HUES6 (cell line): ENCODE results near the gene TCTN1.

Experiments used
- H3K27ac ChIP-seq: 2 replicates; pipeline ENCODE4 v1.7.0; 2013; ENCODE audit warnings: low read depth, mild to moderate bottlenecking, low read length, inconsistent platforms
- H3K27me3 ChIP-seq: 2 replicates; pipeline ENCODE4 v1.6.1; 2013; ENCODE audit warnings: low read length; ENCODE audit not compliant: control insufficient read depth, insufficient read depth
- H3K36me3 ChIP-seq: 2 replicates; pipeline ENCODE4 v1.6.1; 2013; ENCODE audit warnings: low read length; ENCODE audit not compliant: control insufficient read depth, insufficient read depth
- H3K4me1 ChIP-seq: 2 replicates; pipeline ENCODE4 v1.6.1; 2013; ENCODE audit warnings: low read length; ENCODE audit not compliant: control insufficient read depth, insufficient read depth
- H3K4me3 ChIP-seq: 2 replicates; pipeline ENCODE4 v1.5.1; 2013; ENCODE audit warnings: low read depth, low read length
- H3K9ac ChIP-seq: one replicate; pipeline ENCODE4 v1.6.1; 2013; ENCODE audit warnings: mild to moderate bottlenecking, low read length
- H3K9me3 ChIP-seq: 2 replicates; pipeline ENCODE4 v1.6.1; 2013; ENCODE audit warnings: low read depth, low read length; ENCODE audit not compliant: control insufficient read depth, insufficient read depth

Gene TCTN1

DNA sequence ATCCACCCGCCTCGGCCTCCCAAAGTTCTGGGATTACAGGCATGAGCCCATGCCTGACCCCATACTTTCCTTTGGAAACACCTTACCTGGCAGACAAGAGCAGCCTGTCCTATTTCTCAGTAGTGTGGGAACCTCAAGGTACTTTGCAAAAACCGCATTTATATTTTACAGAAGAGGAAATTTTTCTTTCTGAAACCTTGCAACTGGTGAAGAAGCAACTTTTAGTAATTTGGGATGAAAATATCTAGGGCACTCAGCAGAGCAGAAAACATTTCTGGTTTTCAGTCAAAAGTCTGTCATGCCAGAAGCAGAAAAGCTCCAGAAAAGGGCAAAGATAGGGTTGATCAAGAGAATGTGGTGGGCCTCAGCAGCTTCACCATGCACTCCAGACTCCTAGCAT lies 53.7 kb downstream of the TCTN1 start:
- no peak overlapping the region for H3K4me3 ChIP-seq
- no peaks in the 10 kb centered on the region for H3K9me3 ChIP-seq
- no peak overlapping the region for H3K9ac ChIP-seq
- H3K27ac ChIP-seq: no peak overlapping the region
- H3K36me3 ChIP-seq: no peaks in the 10 kb centered on the region
- no peaks in the 10 kb centered on the region for H3K27me3 ChIP-seq
- H3K4me1 ChIP-seq: peaks cover 14% of the 10 kb centered on the region

DNA sequence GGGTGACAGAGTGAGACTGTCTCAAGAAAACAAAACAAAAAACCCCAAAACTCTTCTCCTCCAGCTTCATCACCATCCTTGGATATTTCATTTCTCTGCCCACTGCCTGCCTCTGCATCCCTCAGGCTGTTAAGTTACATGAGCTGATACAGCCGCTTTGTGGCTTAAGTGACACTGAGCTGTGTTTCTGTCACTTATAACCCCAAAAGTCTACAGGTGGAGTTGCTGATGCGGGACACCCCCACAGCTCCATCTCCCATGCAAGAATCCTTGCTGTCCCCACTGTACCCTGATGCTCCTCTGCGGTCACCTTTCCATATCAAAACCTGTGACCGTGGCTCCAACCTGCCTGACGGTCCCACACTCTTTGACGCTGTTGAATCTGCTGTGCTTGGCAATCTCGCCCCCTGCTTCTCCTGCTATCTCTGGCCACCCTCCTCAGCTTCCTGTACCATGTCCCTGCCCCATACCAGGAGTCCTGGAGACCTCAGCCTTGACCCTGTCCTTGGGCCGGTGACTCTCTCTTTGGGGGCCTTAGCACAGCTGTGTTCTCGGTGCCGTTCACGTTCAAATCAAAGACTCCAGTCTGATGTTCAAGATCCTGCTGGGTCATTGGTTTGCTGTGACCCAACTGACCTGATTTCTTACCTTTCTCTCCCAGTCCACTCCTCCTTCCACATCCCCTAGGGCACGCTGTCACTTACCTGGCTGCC lies 54.7 kb downstream of the TCTN1 start:
- Histone ChIP-seq H3K9ac (no peak overlapping the region), H3K9me3 (no peaks in the 10 kb centered on the region), H3K4me3 (no peak overlapping the region), H3K36me3 (no peaks in the 10 kb centered on the region), H3K27me3 (no peaks in the 10 kb centered on the region), H3K4me1 (peaks cover 14% of the 10 kb centered on the region), H3K27ac (no peak overlapping the region)

DNA sequence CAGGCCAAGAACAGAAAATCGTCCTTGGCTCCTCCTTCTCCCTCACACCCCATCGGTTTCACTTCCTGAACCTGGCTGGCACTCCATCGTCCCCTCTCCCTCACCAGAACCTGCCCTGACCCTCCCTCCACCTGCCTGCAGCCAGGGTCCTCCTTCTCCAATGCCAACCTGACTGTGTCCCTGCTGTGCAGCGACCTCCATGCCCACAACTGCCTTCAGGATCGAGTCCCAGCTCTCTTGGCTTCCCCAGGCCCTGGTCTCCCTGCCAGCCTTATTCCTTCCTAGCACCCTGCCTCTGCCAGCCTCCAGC lies 55.2 kb downstream of the TCTN1 start:
- no peak overlapping the region for H3K9ac ChIP-seq
- H3K4me1 ChIP-seq: peaks cover 14% of the 10 kb centered on the region
- no peak overlapping the region for H3K4me3 ChIP-seq

DNA sequence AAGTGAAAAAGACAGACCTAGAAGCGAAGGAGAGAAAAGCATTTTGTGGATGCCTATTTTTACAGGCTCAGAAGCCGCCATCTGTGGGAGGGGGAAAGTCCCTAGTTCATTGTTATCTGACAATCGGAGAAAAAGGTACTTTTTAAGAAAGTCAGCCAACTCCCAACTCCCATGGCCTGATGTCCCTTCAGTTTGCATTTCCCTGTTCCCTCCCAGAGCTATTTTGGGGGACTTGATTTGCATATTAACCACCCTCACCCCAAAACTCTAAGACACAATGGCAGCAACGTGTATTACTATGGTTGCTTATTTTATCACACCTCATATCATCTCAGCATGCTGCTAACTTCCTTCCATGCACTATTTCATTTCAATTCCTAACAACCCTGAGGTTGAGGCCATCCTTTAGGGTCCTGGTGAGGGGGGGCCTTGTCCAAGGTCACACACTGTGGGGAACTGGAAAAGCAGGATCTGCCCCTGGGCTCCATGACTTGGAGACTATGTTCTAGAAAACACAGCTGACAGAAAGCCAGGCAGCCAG lies 56.3 kb downstream of the TCTN1 start:
- Histone ChIP-seq H3K9ac (no peak overlapping the region), H3K4me1 (peaks cover 14% of the 10 kb centered on the region), H3K36me3 (no peaks in the 10 kb centered on the region), H3K9me3 (no peaks in the 10 kb centered on the region), H3K4me3 (no peak overlapping the region), H3K27ac (no peak overlapping the region), H3K27me3 (no peaks in the 10 kb centered on the region)

More for the DNA sequence above, 55.2 kb downstream of the TCTN1 start:
- Histone ChIP-seq H3K27ac (no peak overlapping the region), H3K36me3 (no peaks in the 10 kb centered on the region), H3K27me3 (no peaks in the 10 kb centered on the region), H3K9me3 (no peaks in the 10 kb centered on the region)

DNA sequence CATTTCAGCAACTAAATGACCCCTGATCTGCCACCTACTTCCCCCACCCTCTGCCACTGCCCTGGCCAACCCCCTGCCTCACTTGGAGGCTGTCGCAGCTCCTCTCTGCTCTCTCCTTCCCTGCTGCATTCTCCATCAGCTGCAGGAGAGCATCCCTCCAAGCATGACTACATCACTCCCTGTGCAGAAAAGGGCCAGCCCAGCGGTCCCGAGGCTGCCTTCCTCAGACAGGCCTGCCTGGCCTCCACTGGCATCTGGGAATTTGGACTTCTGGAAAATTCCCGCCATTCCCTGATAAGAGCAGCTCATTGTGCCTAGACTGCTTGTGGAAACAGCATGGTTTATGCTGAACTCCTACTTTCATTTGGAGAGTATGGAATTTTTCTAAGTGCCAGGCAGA lies 62.2 kb downstream of the TCTN1 start:
- no peak overlapping the region for H3K4me3 ChIP-seq
- no peak overlapping the region for H3K9ac ChIP-seq
- H3K27ac ChIP-seq: no peak overlapping the region
- peaks cover 5% of the 10 kb centered on the region; the same call in 1 of the 2 replicates for H3K4me1 ChIP-seq
- H3K9me3 ChIP-seq: no peaks in the 10 kb centered on the region
- H3K27me3 ChIP-seq: no peaks in the 10 kb centered on the region
- H3K36me3 ChIP-seq: no peaks in the 10 kb centered on the region

DNA sequence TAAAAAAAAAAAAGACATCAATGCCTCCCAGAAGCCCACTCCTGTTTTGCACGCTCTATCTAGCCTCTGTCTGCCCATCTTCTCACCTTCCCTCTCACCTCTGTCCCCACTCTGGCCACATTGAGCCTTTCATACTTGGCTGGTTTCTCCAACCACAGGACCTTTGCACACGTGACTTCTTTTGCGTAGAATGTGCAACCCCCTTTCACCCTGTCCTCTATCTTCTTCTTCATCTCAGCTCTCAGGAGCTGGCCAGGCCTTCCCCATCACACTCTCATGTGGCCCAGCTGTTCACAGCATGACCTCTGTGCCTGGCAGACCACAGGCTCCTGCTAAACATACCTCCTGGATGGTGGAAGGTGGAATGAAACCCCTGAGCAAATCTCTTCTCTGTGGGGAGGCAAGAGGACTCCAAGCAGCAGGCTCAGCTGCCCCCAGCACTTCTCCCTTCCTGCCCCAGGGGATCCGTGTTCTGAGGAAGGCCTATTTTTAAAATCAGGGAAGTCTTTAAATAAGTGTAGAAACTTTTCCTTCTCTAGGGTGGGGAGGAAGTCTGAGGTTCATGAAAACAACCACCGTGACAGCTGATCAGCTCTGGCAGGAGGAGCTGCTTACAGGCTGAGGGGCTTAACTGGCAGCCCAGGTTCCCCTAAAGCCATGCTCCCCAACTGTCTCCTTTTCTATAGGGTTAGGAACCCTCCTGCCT lies 63.4 kb downstream of the TCTN1 start:
- Histone ChIP-seq H3K36me3 (no peaks in the 10 kb centered on the region), H3K27me3 (no peaks in the 10 kb centered on the region), H3K9ac (no peak overlapping the region), H3K4me3 (no peak overlapping the region), H3K9me3 (no peaks in the 10 kb centered on the region), H3K27ac (no peak overlapping the region), H3K4me1 (peaks cover 5% of the 10 kb centered on the region; the same call in 1 of the 2 replicates)

DNA sequence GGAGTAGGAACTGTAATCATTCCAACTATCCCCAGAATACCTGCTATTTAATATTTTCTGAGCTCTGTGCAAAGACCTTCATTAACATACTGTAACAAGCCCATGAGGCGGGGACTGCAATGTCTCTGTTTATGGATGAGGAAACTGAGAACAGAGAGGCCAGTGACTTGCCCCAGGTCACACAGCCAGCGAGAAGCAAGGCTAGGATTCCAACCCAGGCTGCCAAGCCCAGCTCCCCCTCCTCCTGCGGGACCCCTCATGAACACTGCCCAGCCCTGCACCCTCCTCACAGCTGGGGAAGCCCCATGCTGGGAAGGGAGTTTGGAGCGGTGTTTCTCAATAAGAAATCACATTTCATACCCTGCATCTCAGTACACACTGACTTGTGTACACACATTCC lies 64.1 kb downstream of the TCTN1 start:
- Histone ChIP-seq H3K36me3 (no peaks in the 10 kb centered on the region), H3K4me1 (peaks cover 5% of the 10 kb centered on the region; the same call in 1 of the 2 replicates), H3K4me3 (no peak overlapping the region), H3K9ac (no peak overlapping the region), H3K27ac (no peak overlapping the region), H3K9me3 (no peaks in the 10 kb centered on the region), H3K27me3 (no peaks in the 10 kb centered on the region)

DNA sequence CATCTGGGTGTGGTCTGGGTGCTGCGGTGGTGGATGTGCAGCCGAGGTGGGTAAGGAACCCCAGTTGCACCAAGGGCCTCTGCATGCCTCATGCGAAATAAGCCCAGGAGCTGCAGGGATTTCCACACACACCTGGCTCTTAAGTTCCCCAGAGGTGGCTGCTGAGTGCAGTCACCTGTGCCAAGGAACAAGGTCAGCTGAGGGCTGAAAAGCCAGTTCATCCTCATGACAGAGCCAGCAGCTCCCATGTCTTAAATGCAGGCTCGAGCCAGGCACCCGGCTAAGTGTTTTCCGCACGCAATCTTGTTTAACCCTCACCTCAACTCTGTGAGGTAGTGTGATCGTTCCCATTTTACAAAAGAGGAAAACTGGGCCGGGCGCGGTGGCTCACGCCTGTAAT lies 65.3 kb downstream of the TCTN1 start:
- Histone ChIP-seq H3K27me3 (no peaks in the 10 kb centered on the region), H3K4me1 (peaks cover 5% of the 10 kb centered on the region; the same call in 1 of the 2 replicates), H3K36me3 (no peaks in the 10 kb centered on the region), H3K4me3 (no peak overlapping the region), H3K27ac (no peak overlapping the region), H3K9ac (no peak overlapping the region), H3K9me3 (no peaks in the 10 kb centered on the region)

DNA sequence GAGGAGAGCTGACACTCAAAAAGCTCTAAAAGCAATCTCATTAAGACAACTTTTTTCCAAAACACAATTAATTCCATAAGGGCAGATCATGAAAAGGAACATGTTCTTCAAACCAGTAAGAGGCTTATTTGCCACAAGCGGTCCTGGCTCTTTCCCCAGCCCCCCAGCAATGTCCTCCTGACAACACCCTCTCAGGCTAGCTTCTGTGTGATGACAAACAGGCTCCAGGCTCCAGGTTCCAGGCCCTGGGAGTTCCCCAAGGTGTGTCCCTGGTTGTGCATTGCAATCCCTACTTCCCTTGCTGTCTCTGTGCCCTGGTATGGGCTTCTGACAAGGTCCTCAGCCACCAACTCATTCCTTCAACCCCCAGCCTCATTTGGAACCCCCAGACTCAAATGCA lies 66.1 kb downstream of the TCTN1 start:
- Histone ChIP-seq H3K27ac (no peak overlapping the region), H3K9ac (no peak overlapping the region), H3K4me3 (no peak overlapping the region), H3K27me3 (no peaks in the 10 kb centered on the region), H3K36me3 (no peaks in the 10 kb centered on the region), H3K4me1 (peaks cover 5% of the 10 kb centered on the region; the same call in 1 of the 2 replicates), H3K9me3 (no peaks in the 10 kb centered on the region)

DNA sequence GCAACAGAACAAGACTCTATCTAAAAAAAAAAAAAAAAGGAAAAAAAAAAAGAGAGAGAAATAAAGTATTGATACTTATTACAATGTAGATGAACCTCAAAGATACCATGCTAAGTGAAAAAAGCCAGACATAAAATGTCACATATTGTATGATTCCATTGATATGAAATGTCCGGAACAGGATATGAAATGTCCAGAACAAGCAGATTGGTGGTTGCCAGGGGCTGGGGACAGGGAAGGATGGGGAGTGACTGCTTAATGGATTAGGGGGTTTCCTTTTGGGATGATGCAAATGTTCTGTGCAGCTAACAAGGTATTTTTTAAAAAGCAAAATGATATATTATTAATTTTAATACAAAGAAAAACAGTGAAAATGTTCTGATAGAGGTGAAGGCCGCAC lies 70.0 kb downstream of the TCTN1 start:
- H3K4me3 ChIP-seq: no peak overlapping the region
- peaks cover 4% of the 10 kb centered on the region; the same call in 1 of the 2 replicates for H3K9me3 ChIP-seq
- H3K27me3 ChIP-seq: peaks cover 21% of the 10 kb centered on the region
- no peak overlapping the region for H3K27ac ChIP-seq
- H3K4me1 ChIP-seq: peaks cover 7% of the 10 kb centered on the region; the same call in 1 of the 2 replicates
- no peak overlapping the region for H3K9ac ChIP-seq
- H3K36me3 ChIP-seq: no peaks in the 10 kb centered on the region

DNA sequence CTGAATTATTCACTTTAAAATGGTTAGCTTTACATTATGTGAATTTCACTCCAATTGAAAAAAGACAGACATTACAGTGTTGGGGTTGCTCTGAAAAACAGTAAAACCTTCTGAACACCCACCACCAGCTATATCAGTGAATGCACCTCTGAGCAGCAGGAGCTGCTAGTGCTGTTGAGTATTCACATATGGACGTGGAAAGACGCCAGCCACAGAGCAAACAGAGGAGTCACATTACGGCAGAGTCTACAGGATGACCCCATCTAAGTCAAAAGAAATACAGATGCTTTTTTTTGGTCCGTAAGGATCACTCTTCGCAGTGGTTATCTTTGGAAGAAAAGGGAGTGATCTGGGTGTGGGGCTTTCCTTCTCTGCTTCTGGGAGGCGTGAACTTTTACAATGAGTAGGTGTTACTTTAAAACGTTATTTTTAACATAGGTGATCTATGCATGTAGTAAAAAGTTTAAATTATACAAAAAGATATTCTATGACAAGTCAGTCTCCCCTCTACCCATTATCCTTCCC lies 70.4 kb downstream of the TCTN1 start:
- peaks cover 4% of the 10 kb centered on the region; the same call in 1 of the 2 replicates for H3K9me3 ChIP-seq
- no peak overlapping the region for H3K4me3 ChIP-seq
- no peak overlapping the region for H3K9ac ChIP-seq
- peaks cover 21% of the 10 kb centered on the region for H3K27me3 ChIP-seq
- H3K27ac ChIP-seq: no peak overlapping the region
- peaks cover 8% of the 10 kb centered on the region for H3K4me1 ChIP-seq
- no peaks in the 10 kb centered on the region for H3K36me3 ChIP-seq
